ENCODE data around the gene ASTN1. TPM values are rescaled to one million over a fixed set of nuclear protein-coding genes. Genes with fewer than 3 reads are reported as not detected.

Gene ASTN1
- total RNA-seq, 1 donor from 2014 or later: 7.7 TPM

DNA sequence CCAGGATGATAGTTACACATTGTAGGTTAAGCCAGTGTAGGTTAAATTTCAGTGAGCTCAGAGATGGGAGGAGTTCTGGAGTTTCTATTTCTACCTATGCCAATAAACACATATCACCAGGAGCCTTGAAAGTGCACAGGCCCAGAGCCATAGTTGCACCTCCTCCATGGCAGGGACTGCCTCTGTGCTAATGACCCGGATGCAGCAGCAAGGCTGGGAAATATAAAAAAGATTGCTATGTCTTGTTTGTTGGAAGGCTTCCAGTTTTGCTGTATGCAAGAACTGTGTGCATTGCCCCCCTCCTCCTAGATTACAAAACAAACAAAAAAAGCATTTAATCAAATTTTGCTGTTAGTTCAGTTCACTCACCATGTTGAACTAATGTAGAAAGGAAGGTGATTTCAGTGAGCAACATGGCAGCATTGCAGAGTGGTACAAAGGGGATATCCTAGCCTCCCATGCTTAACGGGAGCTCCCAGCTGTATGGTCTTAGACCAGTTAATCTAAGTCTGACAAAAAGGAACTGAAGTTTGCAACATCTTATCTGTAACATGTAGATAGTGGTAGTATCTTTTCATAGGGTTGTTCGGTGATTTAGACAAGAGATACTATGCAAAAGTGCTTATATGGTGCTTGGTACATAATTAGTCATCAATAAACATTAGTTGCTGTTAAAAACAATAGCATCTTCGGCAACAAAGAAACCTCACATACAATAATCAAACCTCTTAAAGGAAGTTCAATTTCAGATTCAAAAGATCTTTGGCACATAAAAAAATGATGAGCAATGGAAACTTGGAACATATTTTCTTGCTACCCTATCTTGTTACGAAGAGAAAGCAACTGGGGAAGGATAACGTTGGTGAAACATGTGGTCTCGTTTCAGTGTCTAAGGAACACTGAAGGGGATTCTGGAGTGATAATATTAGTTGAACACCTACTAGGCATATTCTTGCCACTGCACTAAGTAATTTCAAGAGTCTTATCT is 309.5 kb downstream of the ASTN1 start:
- H3K4me3 Mint-ChIP-seq (ENCODE audit: unreplicated experiment): no peak overlapping the region
- H3K27ac Mint-ChIP-seq (ENCODE audit: unreplicated experiment): no peak overlapping the region
- peaks cover 5% of the 10 kb centered on the region for H3K27me3 Mint-ChIP-seq (ENCODE audit: unreplicated experiment)
- no peak for TF ChIP-seq CTCF (IDR thresholded peaks at IDR 0.05; ENCODE audit: partially characterized antibody, unreplicated experiment)
- no peaks in the 10 kb centered on the region for H3K9me3 Mint-ChIP-seq (ENCODE audit: unreplicated experiment)
- peaks cover 10% of the 10 kb centered on the region for H3K4me1 Mint-ChIP-seq (ENCODE audit: low read depth, unreplicated experiment)
- no peaks in the 10 kb centered on the region for H3K36me3 Mint-ChIP-seq (ENCODE audit: unreplicated experiment)
- no peak for DNase-seq

DNA sequence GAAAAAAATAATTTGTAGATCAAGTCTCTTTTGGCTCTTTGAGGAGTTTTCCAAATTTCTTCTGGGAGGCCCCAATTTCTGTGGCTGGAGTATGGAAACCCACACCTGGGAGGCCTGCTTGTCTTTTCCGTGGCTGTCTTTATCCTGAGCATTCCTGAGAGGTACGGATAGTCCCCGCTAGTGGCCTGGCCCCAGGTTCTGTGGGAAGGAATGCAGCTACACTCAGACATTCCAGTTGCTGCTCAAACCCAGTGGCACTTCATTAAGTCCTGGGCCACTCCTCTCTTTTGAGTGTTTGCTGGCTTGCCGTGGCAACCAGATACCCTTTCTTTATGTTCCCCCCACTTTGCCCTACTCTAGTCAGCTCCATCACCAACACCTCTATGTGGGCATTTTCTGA is 310.4 kb downstream of the ASTN1 start:
- no peak overlapping the region for H3K27ac Mint-ChIP-seq (ENCODE audit: unreplicated experiment)
- no peak for DNase-seq
- H3K9me3 Mint-ChIP-seq (ENCODE audit: unreplicated experiment): no peaks in the 10 kb centered on the region
- H3K4me1 Mint-ChIP-seq (ENCODE audit: low read depth, unreplicated experiment): peaks cover 12% of the 10 kb centered on the region
- H3K36me3 Mint-ChIP-seq (ENCODE audit: unreplicated experiment): no peaks in the 10 kb centered on the region
- no peak overlapping the region for H3K4me3 Mint-ChIP-seq (ENCODE audit: unreplicated experiment)
- no peak for TF ChIP-seq CTCF (IDR thresholded peaks at IDR 0.05; ENCODE audit: partially characterized antibody, unreplicated experiment)
- H3K27me3 Mint-ChIP-seq (ENCODE audit: unreplicated experiment): peaks cover 5% of the 10 kb centered on the region

DNA sequence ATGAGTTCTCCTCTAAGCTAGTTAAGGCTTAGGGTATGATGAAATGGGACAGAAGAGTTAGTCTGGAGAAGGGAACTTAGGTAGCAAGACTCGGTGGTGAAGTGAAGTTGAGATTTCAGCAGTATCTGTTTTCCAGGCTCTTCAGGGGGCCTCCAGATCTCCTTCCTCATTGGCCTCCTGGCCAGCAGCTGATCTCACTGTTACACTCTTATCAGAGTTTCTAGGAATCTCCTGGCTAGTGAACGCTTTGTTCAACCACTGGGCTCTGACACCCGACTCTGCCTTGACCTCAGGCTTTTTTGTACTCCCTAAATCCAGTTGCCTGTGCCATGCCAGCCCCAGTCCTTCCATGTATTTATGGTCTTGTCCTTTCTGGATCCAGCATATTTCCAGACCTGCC is 311.0 kb downstream of the ASTN1 start:
- Mint-ChIP-seq H3K4me1 (ENCODE audit: low read depth, unreplicated experiment) (peaks cover 16% of the 10 kb centered on the region), H3K27ac (ENCODE audit: unreplicated experiment) (no peak overlapping the region), H3K9me3 (ENCODE audit: unreplicated experiment) (no peaks in the 10 kb centered on the region), H3K36me3 (ENCODE audit: unreplicated experiment) (no peaks in the 10 kb centered on the region), H3K4me3 (ENCODE audit: unreplicated experiment) (no peak overlapping the region), H3K27me3 (ENCODE audit: unreplicated experiment) (peaks cover 5% of the 10 kb centered on the region)
- TF ChIP-seq CTCF (IDR thresholded peaks at IDR 0.05; ENCODE audit: partially characterized antibody, unreplicated experiment): no peak
- no peak for DNase-seq

GRCh38 chr1:176852124-176852523 is 312.4 kb downstream of the ASTN1 start:
- H3K27me3 Mint-ChIP-seq (ENCODE audit: unreplicated experiment): peaks cover 3% of the 10 kb centered on the region
- H3K36me3 Mint-ChIP-seq (ENCODE audit: unreplicated experiment): no peaks in the 10 kb centered on the region
- no peak overlapping the region for H3K4me3 Mint-ChIP-seq (ENCODE audit: unreplicated experiment)
- peaks cover under 1% of the 10 kb centered on the region for H3K9me3 Mint-ChIP-seq (ENCODE audit: unreplicated experiment)
- H3K4me1 Mint-ChIP-seq (ENCODE audit: low read depth, unreplicated experiment): peaks cover 12% of the 10 kb centered on the region
- DNase-seq: no peak
- no peak for TF ChIP-seq CTCF (IDR thresholded peaks at IDR 0.05; ENCODE audit: partially characterized antibody, unreplicated experiment)
- H3K27ac Mint-ChIP-seq (ENCODE audit: unreplicated experiment): no peak overlapping the region

DNA sequence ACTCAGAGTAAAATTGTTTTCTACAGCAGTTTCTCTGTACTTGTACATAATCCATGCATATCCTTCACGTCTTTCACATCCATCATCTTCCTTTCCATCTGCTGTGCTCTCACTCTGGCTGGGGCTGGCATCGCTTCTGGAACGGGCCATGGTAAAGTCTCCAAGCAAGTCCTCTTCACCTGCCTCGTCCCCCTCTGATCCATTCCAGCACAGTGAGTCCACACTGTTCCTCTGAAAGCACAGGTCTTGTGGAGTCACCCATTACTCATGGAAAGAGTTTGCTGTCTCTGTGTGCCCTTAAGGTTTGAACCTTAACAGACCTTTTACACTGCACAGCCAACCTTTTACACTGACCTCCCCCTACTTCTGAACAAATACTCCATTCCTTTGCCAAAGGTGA is 313.6 kb downstream of the ASTN1 start:
- Mint-ChIP-seq H3K4me1 (ENCODE audit: low read depth, unreplicated experiment) (peaks cover 22% of the 10 kb centered on the region), H3K4me3 (ENCODE audit: unreplicated experiment) (no peak overlapping the region), H3K9me3 (ENCODE audit: unreplicated experiment) (peaks cover 3% of the 10 kb centered on the region), H3K27ac (ENCODE audit: unreplicated experiment) (no peak overlapping the region), H3K27me3 (ENCODE audit: unreplicated experiment) (peaks cover 3% of the 10 kb centered on the region), H3K36me3 (ENCODE audit: unreplicated experiment) (no peaks in the 10 kb centered on the region)
- no peak for TF ChIP-seq CTCF (IDR thresholded peaks at IDR 0.05; ENCODE audit: partially characterized antibody, unreplicated experiment)
- DNase-seq: no peak

Data from glutamatergic neuron (in vitro differentiated cells).